PC-9 (cell line): ENCODE data around the gene HAGH.

Source experiments
- EZH2 ChIP-seq: fragments of 200-600 bp; sonication (generic); IDR thresholded peaks from 2 replicates; pipeline ENCODE4 v1.8.0; 2017; ENCODE audit warnings: antibody characterized with exemption, low read depth
- TF ChIP-seq, protein P1 (sequence below): fragments of 200-600 bp; sonication (generic); conservative IDR thresholded peaks from 2 replicates; pipeline ENCODE4 v1.6.1; 2017; ENCODE audit warnings: mixed run types, antibody characterized with exemption, mild to moderate bottlenecking, moderate library complexity

DNA sequence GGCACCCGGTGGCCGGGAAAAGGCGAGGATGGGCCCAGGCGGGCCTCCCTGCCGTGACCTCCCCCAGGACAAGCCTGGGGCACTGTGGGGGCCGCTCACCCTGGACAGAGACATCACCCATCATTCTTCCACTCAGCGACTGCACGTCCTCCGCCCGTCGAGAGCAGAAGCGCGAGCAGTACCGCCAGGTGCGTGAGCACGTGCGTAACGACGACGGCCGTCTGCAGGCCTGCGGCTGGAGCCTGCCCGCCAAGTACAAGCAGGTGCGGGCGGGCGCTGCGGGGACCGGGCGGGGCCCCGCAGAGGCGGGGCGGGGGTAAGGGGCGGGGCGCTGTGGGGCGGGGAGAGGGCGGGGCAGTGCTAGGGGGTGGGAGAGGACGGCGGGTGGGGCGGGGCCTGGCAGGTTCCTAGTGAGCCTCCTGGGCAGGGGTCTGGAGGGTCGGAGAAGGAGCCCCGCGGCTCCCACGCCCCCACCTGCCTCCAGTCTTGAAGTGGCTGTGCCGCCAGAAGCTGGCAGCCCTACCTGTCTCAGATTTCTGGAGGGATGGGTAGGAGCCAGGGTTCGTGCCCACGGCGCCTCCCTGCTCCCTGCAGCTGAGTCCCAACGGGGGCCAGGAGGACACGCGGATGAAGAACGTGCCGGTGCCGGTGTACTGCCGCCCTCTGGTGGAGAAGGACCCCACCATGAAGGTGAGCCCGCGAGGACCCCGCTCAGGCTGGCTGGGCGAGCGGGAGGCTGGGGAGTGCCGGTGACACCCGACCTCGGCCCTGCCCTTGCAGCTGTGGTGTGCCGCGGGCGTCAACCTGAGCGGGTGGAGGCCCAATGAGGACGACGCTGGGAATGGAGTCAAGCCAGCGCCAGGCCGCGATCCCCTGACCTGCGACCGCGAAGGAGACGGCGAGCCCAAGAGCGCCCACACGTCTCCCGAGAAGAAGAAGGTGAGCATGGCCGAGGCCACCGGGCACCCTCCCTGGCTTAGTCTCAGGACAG is 62.8 kb downstream of the HAGH start:
- TF ChIP-seq, protein P1, sequence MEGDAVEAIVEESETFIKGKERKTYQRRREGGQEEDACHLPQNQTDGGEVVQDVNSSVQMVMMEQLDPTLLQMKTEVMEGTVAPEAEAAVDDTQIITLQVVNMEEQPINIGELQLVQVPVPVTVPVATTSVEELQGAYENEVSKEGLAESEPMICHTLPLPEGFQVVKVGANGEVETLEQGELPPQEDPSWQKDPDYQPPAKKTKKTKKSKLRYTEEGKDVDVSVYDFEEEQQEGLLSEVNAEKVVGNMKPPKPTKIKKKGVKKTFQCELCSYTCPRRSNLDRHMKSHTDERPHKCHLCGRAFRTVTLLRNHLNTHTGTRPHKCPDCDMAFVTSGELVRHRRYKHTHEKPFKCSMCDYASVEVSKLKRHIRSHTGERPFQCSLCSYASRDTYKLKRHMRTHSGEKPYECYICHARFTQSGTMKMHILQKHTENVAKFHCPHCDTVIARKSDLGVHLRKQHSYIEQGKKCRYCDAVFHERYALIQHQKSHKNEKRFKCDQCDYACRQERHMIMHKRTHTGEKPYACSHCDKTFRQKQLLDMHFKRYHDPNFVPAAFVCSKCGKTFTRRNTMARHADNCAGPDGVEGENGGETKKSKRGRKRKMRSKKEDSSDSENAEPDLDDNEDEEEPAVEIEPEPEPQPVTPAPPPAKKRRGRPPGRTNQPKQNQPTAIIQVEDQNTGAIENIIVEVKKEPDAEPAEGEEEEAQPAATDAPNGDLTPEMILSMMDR: no peak; the same call in 1 of the 2 replicates
- no peak for TF ChIP-seq EZH2
